Measurements from ENCODE around the gene ALDH3B1.

ALDH3B1 gene

DNA sequence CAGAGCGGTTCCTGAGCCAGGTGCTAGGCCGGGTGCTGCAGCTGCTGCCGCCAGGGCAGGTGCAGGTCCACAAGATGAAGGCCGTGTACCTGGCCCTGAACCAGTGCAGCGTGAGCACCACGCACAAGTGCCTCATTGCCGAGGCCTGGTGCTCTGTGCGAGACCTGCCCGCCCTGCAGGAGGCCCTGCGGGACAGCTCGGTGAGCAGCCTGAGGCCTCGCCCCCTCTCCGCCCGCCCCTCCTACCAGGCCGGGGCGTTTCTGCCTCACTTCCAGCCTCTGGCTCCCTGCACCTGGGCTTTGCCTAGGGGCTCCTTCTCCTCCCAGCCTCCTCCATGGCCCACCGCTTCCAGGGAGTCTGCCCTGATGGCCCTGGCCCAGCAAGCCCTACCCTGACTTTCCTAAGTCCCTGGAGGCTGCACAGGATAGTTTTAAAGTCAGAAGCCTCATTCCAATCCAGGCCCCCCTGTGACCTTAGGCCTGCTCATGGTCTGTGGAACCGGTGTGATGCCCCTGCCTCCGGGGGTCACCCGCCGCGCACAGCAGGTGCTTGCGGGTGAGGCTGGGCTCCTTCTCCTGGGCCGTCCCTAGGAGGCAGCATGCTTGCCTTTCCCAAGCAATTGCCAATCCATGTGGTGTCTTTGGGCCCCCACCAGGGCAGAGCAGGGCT, 34.2 kb downstream of the ALDH3B1 start:
- DNase-seq (ENCODE audit: low read depth) = no peak

DNA sequence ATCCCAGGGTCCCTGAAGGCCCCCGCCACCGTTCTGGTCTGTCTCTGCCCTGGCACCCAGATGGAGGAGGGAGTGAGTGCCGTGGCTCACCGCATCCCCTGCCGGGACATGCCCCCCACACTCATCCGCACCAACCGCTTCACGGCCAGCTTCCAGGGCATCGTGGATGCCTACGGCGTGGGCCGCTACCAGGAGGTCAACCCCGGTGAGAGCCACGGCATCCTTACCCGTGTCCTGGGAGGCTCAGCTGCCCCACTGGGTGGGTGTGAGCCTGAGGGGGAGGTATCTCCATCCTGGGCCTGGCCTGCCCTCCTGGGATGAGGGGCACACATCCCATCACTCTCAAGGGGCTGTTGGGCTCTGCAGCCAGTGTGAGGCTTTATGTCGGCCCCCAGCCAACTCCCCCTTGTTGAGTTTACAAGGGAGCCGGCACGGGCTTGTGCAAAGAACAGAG, 34.8 kb downstream of the ALDH3B1 start:
- DNase-seq (ENCODE audit: low read depth) = no peak

DNA sequence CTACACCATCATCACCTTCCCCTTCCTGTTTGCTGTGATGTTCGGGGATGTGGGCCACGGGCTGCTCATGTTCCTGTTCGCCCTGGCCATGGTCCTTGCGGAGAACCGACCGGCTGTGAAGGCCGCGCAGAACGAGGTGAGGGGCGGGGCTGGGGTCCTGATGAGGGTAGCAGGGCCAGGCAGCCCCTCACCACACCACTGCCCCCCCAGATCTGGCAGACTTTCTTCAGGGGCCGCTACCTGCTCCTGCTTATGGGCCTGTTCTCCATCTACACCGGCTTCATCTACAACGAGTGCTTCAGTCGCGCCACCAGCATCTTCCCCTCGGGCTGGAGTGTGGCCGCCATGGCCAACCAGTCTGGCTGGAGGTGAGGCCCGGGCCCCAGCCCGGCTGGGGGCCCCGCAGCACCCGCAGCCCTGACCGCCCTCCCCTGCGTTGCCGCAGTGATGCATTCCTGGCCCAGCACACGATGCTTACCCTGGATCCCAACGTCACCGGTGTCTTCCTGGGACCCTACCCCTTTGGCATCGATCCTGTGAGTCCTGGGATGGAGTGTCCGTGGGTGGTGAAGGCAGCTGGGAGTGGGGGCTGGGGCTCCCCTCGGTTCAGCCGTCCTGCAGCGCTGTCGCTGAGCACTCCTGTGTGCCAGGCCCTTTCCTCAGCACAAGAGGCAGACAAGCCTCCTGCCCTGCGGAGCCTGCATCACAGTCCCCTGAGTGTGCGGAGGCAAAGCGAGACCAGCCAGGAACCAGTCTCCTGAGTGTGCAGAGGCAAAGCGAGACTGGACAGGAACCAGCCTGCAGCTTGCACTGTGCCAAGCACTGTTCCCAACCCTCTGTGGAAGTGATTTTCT, 37.5 kb downstream of the ALDH3B1 start:
- DNase-seq (ENCODE audit: low read depth) = no peak

DNA sequence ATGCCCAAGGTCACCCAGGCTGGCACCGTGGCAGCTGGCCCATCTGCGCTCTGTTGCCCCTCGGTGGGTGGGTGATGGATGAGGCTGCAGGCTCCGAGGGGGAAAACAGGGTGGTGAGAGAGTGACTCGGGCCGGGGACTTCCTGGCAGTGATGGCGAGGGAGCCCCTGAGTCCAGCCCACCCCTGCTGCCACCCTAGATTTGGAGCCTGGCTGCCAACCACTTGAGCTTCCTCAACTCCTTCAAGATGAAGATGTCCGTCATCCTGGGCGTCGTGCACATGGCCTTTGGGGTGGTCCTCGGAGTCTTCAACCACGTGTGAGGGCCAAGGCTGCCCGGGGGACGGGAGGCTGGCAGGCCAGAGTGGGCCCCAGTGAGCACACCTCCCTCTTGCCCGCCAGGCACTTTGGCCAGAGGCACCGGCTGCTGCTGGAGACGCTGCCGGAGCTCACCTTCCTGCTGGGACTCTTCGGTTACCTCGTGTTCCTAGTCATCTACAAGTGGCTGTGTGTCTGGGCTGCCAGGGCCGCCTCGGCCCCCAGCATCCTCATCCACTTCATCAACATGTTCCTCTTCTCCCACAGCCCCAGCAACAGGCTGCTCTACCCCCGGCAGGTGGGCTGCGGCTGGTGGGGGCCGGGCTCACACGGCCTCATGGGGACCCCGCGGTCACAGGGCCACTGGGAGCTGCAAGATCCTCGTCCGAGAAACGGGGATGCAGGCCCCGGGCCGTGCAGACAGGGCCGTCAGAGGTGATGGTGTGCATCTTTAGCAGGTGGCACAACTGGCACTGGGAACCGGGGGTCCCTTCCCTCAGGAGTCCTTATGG, 38.8 kb downstream of the ALDH3B1 start:
- no peak for DNase-seq (ENCODE audit: low read depth)

DNA sequence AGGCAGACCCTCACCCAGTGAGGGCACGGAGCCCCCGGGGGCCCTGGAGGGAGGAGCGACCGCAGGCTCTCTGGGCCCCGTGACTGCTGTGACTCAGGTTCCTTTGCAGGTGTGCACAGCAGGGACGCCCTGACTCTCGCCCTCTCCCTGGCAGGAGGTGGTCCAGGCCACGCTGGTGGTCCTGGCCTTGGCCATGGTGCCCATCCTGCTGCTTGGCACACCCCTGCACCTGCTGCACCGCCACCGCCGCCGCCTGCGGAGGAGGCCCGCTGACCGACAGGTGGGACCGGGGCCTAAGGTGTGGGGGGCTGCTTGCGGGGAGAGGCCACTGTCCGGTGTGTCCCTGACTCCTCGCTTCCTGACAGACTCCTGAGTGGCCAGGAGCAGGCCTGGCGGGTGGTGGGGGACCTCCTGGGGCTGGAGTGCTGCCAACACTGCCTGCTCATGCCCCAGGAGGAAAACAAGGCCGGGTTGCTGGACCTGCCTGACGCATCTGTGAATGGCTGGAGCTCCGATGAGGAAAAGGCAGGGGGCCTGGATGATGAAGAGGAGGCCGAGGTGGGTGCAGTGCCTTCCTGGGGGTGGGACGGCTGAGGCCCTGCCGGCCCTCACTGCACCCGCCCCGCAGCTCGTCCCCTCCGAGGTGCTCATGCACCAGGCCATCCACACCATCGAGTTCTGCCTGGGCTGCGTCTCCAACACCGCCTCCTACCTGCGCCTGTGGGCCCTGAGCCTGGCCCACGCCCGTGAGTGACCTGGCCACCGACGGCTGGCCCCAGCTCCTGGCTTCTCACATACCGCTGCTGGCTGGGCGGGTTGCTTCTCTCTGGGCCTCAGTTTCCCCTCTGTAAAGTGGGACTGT, 39.6 kb downstream of the ALDH3B1 start:
- DNase-seq (ENCODE audit: low read depth) = no peak

DNA sequence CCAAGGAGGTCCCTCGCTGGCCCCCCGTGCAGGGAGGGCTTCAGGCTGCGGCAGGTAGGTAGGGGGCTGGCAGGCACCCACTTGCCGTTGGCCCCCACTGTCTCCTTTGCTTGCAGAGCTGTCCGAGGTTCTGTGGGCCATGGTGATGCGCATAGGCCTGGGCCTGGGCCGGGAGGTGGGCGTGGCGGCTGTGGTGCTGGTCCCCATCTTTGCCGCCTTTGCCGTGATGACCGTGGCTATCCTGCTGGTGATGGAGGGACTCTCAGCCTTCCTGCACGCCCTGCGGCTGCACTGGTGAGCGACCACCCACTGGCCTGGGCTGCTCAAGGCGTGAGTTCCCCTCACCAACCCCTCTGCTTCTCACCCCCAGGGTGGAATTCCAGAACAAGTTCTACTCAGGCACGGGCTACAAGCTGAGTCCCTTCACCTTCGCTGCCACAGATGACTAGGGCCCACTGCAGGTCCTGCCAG, 40.3 kb downstream of the ALDH3B1 start:
- no peak for DNase-seq (ENCODE audit: low read depth)

DNA sequence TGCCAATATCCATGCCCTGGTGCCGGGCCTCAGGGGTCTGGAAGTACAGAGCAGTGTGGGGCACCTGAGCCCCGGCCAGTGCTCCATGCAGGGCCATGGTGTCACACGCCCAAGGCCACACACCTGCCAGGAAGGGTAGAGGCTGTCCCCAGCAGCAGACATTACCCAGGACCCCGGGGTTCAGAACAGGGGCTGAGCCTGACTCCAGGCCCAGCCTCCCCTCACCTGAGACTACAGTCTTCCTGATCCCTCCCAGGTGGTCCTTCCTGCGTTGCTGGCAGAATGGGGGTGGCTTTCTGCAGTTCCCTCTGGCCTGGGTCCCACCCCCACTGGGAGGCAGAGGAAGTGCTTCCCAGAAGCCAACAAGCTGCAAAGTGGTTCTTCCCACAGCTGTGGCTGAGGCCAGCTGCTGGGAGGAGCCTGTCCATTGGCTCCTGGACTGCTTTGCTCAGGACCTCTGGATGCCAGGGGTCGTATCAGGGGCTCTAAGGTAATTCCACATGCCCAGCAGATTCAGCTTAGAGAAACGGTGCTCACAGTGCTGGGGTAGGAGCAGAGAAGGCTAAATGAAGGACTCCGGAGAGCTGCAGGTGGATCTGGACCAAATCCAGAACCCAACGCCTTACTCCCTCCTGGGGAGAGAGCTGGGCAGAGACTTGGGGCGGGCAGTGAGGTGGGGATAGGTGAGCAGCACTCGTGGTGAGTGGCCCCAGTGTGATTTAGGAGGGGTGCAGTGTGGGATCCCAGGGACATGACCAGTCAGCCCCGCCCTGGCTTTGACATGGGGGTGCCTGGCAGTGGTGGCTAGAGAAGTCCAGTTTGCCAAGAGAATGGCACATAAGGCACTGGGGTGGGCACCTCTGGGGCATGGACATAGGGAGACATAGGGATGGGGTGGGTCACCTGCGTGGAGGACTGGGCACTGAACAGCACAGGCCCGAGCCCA, 41.3 kb downstream of the ALDH3B1 start:
- no peak for DNase-seq (ENCODE audit: low read depth)

DNA sequence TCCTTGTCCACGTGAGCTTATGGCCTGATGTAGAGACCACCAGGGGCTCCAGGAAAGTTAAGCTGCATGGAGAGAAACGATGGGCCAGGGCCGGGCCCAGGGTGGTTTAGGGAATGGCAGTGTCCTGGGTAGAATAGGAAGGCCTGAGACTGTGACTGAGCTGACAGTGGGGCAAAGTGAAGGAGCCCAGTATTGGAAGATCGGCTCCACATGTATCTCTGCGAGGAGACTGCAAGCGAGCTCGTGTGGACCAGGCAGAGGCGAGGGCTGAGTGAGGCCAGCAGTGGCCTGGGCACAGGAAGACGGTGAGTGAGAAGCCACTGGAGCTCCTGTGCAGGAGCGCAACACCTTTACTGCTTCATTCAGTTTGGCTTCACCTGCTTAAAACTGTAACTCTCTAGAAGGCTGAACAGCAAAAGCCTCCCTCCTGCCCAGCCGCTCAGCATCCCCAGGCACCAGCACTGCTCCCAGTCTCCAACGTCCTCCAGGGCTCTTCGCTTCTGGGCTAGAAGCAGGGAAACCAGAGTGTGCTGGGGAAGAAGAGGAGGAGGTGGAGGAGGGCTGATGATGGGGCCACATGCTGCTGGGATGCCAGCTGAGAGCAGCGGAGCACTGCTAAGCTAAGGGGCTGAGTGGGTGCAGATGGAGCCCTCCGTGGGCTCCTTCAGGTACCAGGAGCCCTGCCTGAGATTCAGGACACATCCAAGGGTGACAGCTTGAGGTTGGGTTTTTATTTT, 42.2 kb downstream of the ALDH3B1 start:
- no peak for DNase-seq (ENCODE audit: low read depth)

DNA sequence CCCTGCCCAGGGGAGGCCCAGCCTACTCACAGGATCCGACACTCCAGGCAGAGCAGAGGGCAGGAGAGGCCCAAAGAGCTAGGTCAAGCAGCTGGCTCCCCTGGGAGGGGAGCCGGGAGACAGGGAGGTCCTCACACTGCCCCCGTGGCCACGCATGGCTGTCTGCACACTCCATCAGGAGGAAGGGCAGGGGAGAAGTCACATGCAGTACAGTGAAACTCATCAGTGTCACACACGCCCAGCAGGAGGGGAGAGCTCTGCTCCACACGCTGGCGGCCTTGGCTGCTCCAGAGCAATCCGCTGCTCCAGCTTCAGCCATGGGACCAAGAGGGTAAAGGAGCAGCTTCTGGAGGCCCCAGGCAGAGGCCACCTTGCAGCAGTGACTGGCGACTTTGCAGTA, 43.0 kb downstream of the ALDH3B1 start:
- no peak for DNase-seq (ENCODE audit: low read depth)

DNA sequence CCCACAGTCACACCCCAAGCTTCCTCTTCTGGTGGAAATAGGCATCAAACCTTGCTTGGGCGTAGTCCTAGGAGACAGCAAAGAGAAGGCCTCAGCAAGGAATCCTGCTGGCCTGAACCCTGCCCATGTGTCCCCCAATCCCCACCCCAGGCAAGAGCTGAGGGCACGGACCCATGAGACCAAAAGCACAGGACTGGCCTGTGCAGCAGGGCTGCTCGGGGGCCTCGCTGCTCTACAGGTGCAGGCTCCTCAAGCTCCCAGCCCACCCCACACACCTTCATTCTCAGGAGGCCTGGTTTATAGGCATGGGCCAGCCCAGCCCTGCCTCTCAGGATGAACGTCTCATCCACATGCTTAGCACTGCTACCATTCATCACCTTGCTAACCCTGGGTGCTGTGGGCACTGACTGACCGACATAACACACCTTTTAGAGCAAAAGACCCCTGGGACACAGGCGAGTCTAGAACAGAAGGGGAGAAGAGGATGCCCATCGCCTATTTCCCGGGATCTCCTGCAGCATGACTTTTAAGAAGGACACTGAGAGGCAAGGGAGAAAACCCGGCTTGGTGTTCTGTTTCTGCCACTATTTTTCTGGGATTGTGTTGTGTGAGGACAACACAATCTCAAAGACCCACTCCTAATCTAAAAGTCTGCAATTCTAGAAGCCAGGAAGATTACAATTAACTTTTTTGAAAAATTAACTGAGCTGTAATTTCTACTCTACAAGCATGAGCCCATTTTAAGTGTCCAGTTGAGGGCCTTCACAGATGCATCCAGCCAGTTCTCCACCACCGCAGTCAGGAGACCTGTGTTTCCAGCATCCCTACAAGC, 44.1 kb downstream of the ALDH3B1 start:
- DNase-seq (ENCODE audit: low read depth) = no peak

DNA sequence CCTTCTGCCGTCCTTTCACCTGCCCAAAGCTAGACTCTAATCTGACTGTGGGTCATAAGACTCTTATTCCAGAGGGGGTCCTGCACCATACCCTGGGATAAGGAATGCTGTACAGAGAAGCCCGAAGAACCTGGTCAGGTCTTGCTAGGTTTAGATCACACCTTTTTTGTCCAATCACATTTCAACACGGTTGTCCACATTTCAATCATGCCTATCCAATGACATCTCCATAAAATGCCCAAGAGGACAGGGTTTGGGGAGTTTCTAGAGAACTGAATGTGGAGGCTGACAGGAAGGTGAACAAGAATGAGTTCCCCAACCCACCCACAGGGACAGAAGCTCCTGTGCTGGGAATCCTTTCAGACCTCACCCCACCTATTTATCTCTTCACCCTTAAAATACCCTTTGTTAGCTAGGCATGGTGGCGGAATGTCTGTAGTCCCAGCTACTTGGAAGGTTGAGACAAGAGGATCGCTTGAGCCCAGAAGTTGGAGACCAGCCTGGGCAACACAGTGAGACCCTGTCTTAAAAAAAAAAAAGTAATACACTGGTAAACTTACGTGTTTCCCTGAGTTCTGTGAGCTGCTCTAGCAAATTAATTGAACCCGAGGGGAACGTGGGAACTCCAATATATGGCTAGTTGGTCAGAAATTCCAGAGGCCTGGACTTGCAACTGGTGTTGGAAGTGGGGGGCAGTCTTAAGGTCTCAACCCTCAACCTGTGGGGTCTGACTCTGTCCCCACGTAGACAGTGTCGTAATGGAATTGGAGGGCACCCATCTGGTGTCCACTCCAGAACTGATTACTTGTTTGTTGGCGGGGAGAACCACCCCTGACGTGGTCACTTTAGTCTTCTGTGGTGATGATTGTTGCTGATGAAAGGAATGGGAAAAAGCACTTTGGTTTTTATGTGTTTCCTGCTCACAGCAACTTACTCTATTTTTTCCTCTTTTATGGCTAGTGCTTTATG, 46.5 kb downstream of the ALDH3B1 start:
- DNase-seq (ENCODE audit: low read depth) = no peak

DNA sequence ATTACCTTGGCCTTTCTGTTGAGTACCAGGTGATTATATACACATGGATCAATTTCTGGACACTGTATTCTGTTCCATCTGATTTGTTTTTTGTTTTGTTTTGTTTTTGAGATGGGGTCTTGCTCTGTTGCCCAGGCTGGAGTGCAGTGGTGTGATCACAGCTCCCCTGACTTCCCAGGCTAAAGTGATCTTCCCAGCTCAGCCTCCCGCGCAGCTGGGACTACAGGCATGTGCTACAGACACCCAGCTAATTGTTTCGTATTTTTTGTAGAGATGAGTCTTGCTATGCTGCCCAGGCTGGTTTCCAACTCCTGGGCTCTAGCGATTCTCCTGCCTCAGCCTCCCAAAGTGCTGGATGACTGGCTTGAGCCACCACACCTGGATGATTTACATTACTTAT, 47.7 kb downstream of the ALDH3B1 start:
- DNase-seq (ENCODE audit: low read depth) = no peak

DNA sequence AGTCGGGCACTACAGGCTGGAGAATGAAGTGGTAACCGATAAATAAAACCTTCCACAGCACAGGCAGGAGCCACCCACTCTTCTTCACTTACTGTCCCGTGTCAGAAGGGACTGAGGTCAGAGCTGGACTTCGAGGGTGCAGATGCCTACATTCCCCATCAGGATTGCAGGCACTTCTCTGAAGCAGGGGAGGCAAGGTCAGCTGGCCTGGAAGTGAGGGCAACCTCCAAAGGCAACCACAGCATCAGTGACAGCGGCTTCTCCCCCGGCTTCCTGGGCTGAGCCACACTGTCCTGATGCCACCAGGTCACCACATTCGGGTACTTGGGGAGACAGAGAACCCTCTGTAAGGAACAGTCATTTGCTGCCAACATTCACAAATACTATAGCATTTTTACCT, 51.4 kb downstream of the ALDH3B1 start:
- no peak for DNase-seq (ENCODE audit: low read depth)

DNA sequence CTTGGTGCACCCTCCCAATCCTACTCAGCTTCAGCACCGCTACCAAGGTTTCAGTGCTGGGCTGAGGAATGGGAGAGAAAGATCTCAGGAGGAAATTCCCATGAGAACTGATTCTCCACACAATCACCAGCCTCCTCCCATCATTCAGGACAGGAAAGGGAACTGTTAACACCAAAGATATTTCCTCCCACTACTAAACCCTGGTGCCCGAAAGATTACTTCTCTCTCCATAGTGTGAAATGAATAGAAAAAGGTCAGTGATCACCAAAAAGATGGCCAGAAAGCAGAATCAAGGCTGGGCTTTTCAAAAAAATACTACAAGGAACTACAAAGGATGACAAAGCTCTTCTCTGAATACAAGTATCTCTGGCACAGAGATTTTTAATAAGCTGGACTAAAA, 54.8 kb downstream of the ALDH3B1 start:
- DNase-seq (ENCODE audit: low read depth) = no peak

DNA sequence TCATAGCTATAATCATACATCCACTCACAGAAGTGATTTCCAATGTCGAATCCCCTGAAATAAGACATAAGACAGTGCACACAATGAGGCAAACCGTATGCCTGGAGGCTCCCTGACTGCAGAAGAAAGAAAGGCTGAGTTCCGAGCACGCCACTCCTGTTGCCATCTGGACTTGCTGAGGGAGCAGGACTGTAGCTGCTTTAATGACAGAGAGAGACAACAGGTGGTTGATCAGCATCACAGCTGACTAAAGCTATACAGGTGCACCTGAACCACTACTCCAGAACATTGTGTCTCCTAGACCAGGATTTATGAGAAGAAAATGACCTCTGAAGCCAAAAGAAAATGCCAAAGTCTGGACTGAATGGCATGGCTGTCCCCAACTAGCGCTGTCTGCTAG, 55.7 kb downstream of the ALDH3B1 start:
- no peak for DNase-seq (ENCODE audit: low read depth)

DNA sequence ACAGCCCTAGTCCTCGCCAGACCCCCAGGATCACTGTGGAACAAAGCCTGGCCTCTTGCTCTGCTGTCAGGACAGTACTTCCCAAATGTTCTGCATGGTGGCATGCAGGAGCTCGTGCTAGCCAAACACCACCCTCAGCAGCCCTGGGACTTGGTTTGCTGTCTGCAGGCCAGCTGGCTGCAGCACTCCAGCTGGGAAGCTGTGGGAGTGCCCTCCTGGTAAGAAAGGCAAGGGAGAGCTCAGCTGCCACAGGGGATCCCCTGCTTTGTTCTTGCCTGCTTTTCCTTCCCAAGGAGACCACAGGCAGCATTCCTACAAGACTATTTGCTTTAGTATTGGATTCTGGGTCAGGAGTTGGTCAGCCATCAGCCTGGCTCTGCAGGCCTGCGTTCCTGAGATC, 56.6 kb downstream of the ALDH3B1 start:
- DNase-seq (ENCODE audit: low read depth) = no peak

DNA sequence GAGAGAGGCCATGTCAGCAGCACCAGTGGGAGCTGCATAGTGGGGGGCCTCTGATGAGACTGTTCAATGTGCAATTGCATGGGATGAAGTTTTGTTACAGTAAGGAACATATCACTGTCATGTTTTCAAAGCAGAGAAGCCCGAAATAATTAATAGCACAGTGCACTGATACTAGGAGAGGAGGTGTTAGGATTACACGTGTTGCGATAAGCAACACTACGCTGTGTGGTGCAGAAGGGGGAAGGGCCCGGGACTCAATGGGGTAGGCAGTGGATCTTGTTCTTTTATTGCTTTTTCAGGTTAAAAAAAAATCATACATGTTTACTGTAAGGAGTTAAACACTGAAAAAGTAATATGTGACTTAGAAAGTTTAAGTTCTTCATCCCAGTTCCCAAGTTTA, 57.9 kb downstream of the ALDH3B1 start:
- no peak for DNase-seq (ENCODE audit: low read depth)

Data from HS-5 (cell line).